HG03354 (cell line): ENCODE measurements around the gene ROBO4.
A peak's percentile ranks its signal among the peaks of the same experiment; 100 is the strongest.

ENCODE experiments used
- ATAC-seq: cut with Tn5 transposase; IDR thresholded peaks from one replicate; pipeline ENCODE4 v1.9.1; 2021; ENCODE audit warnings: mild to moderate bottlenecking; ENCODE audit not compliant: unreplicated experiment, poor library complexity, severe bottlenecking

Gene ROBO4

DNA sequence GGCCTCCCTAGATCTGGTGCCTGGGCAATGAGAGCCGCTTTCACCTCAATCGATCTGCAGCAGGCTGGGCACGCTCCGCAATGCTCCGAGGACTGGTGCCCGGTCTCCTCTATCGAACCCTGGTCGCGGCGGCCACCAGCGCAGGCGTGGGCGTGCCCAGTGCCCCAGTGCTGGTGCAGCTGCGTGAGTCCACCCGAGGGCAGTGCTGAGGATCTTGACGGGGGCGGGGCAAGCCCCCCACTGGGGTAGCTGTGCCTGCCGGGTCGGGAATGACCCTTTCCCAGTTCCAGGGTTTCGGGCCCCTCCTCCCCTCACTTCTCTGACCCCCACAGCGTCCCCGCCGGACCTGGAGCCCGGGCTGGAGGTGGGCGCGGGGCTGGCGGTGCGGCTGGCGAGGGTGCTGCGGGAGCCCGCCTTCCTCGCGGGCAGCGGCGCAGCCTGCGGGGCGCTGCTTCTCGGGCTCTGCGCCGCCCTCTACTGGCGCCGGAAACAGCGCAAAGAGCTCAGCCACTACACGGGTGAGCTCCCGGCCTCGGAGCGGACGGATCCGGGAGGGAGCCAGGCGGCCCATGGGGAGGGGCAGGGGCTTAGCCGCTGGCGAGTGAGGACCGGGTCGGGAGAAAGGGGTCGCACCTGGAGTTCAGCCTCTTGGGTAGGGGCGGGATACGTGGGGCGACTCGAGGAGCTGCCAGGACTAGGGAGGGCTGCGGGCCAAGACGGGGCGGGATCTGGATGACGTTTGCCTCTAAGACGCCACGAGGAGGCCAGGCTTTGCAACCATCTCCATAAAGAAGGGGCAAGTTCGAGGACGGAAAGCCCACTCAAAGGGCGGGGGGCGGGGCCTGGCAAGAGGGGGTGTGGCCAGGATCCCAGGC lies 21.5 kb downstream of the ROBO4 start:
- peak; percentile 93 for ATAC-seq

GRCh38 chr11:124875401-124875800 lies 22.3 kb downstream of the ROBO4 start:
- ATAC-seq, result no peak

GRCh38 chr11:124874571-124875255 lies 23.0 kb downstream of the ROBO4 start:
- ATAC-seq, result no peak

- ATAC-seq, result no peak
Measured at GRCh38 chr11:124873951-124874350, 23.7 kb downstream of the ROBO4 start.

GRCh38 chr11:124872741-124873140 lies 24.9 kb downstream of the ROBO4 start:
- ATAC-seq, result no peak

DNA sequence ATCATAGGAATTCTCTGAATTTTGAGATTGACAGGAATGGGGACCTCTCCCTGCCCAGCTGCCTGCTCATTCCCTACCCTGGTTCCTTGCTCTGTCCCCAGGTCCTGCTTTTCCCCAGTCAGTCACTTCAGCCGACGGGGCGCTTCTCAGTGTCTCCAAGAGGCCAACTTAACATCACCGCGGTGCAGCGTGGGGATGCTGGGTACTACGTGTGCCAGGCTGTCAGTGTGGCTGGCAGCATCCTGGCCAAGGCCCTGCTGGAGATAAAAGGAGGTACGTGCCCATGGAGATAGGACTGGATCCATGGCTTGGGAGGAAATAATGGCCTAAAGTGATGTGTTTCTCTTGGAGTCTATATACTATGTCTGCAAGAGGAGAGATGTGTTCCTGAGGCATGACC lies 25.4 kb downstream of the ROBO4 start:
- no peak for ATAC-seq

GRCh38 chr11:124870430-124870829 lies 27.2 kb downstream of the ROBO4 start:
- ATAC-seq, result no peak

DNA sequence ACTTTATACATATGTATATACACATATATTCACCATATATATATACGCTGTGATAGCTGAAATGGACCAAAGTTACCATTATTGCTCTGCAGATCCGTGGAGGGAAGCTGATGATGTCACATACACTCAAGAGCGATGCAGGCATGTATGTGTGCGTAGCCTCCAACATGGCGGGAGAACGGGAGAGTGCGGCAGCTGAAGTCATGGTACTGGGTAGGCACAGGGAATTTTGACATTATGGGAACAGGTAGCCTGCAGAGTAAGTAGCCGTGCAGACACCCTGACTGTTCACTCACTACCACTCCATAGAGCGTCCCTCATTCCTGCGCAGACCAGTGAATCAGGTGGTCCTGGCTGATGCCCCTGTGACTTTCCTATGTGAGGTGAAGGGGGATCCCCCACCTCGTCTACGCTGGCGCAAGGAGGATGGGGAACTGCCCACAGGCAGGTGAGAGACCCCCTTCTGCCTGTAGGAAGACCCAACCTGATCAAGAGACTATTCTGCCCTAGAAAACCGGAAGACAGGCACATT lies 27.7 kb downstream of the ROBO4 start:
- no peak for ATAC-seq

- no peak for ATAC-seq
Measured at GRCh38 chr11:124869331-124869730, 28.3 kb downstream of the ROBO4 start.

- ATAC-seq, result no peak
Measured at GRCh38 chr11:124868331-124869274, 29.1 kb downstream of the ROBO4 start.

DNA sequence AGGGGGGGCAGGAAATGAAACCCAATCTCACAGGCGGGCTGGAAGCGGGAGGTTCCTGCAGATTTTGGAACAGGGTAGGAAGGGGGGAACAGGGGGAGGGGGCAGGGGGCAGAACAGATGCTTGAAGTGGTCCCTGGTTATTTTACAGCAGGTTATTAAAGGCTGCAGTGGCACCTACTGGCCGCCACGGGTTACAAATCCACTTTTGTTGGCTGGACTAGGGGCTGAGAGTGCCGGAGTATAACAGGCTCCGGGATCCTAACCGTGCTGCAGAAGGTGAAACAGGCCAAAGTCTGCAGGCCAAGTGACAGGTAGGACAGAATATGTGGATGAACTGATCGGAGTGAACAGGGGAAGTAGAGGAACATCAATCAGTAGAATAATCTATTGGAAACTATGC lies 30.0 kb downstream of the ROBO4 start:
- peak; percentile 55 for ATAC-seq

DNA sequence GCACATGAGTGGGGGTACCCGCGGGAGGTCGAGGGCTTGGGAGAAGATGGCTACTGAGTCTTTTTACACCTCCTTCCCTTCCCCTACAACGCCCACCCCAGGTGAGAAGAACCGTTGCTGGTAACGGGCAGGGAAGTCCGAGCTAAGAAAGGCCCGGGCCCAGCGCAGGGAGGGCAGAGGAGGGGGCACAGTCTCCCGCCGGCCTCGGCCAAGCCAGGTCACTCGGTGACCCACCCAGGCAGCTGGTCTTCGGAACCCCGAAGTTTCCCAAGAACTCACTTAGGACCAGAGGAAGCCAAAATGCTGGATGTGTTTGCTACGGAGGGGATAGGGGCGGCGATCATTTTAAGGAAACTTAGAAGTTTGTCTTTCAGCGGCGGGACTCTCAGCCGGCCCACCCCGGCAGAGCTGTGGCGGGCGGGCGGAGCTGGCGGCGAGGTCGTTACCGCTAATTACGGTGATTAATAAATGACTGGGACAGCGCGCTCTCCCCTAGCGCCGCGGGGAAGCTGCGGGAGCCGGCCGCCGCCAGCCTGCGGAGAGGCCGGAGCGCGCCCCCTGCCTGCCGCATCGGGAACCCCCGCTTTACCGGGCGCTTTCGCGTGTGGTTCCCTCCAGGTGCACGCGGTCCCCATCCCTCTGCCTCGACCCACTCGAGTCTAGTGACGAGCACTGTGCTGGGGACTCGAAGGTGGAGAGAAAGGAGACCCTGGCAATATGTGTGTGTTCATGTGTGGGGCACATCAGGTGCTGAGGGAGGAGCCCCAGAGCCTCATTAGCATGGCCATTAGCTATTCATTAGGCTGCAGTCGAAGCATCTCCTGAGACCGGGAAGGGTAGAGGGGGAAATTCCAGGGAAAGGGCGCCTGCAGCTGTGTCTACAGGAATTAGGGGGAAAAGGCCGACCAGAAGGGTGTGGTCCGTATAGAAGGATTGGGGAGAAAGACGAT lies 31.5 kb downstream of the ROBO4 start:
- ATAC-seq, result peak; percentile 74

- ATAC-seq, result no peak
Measured at GRCh38 chr11:124865181-124865901, 32.3 kb downstream of the ROBO4 start, which contains the start of gene ROBO3. ROBO3 (plus strand) TSS chr11:124865432; CDS start chr11:124865578, 146 bp downstream.

DNA sequence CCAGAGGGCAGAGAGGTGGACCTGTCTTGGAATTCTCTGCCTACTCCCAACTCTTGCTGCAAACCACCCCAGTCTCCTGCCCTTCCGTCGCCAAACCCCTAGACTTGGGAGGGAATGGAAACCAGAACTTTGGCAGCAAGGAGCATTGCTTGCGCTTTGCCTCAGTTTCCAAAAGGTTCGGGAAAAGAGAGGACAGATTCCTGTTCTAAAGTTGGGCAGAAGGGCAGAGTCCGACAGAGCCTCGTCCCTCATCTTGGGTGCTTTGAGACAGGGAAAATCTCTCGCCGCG lies 32.8 kb downstream of the ROBO4 start:
- ATAC-seq, result no peak

GRCh38 chr11:124864176-124864891 lies 33.3 kb downstream of the ROBO4 start:
- ATAC-seq, result no peak

GRCh38 chr11:124863826-124864165 lies 33.9 kb downstream of the ROBO4 start:
- no peak for ATAC-seq

DNA sequence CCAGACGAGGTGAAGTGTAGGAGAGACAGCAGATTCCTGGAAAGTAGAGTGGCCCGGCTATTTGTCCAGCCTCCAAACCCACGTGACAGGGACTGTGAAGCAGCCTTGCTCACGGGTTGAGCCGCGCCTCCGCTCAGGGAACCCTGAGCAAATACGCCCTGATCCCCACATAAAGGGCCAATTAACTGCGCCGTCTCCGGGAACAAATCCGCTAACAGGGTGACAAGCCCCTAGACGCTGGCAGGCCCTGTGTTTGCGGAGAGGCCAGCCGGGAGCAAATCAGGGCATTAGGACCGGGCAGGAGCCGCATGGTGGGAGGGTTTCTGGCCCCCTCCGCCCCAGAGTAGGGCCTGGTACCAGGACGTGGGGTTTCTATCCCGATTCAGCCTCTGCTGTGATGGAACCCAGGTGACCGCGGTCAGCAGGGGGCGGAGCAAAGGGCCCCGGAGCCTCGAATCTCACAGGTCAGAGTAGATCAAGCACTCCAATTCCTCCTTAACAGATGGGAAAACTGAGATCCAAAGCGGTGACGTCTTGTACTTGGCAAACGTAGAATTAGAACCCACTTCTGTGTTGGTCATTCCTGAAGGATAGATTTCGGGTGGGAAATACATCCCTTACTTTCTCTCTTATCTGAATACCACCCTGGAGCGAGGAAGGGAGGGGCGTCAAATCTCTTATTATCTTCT lies 34.4 kb downstream of the ROBO4 start:
- ATAC-seq, result no peak
